ENCODE data around the gene HLCS.

DNA sequence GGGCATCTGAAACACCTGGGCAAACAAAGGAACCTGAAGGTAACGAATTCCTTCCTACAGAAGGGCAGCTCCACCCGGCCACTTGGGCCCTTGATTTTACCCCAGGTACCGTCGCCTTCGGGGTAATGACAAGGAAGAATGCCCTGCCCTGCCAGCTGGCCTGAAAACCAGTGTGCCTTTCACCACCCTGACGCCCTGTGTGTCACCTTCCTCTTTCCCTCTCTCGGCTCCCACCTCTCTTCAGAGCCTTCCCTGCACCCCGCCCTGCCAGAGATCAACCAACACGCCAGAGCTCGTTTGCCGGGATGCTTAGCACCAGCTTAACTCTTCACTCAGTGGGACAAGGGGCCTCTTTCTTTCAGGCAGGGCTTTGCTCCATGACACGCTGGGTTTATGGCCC is 181.5 kb downstream of the HLCS start:
- TF ChIP-seq, protein P1, sequence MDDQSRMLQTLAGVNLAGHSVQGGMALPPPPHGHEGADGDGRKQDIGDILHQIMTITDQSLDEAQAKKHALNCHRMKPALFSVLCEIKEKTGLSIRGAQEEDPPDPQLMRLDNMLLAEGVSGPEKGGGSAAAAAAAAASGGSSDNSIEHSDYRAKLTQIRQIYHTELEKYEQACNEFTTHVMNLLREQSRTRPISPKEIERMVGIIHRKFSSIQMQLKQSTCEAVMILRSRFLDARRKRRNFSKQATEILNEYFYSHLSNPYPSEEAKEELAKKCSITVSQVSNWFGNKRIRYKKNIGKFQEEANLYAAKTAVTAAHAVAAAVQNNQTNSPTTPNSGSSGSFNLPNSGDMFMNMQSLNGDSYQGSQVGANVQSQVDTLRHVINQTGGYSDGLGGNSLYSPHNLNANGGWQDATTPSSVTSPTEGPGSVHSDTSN (IDR thresholded peaks at IDR 0.05; ENCODE audit: insufficient replicate concordance, low read depth, low read length): no peak
- TF ChIP-seq POLR2A (IDR thresholded peaks at IDR 0.05; ENCODE audit: low read depth, low read length): no peak
- TF ChIP-seq HDAC2 (IDR thresholded peaks at IDR 0.05): no peak
- TF ChIP-seq, protein P2, sequence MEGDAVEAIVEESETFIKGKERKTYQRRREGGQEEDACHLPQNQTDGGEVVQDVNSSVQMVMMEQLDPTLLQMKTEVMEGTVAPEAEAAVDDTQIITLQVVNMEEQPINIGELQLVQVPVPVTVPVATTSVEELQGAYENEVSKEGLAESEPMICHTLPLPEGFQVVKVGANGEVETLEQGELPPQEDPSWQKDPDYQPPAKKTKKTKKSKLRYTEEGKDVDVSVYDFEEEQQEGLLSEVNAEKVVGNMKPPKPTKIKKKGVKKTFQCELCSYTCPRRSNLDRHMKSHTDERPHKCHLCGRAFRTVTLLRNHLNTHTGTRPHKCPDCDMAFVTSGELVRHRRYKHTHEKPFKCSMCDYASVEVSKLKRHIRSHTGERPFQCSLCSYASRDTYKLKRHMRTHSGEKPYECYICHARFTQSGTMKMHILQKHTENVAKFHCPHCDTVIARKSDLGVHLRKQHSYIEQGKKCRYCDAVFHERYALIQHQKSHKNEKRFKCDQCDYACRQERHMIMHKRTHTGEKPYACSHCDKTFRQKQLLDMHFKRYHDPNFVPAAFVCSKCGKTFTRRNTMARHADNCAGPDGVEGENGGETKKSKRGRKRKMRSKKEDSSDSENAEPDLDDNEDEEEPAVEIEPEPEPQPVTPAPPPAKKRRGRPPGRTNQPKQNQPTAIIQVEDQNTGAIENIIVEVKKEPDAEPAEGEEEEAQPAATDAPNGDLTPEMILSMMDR (IDR thresholded peaks at IDR 0.05 in 2 of 3, conservative IDR thresholded peaks at IDR 0.05 in 1 of 3; ENCODE audit: control insufficient read depth in 2 of 3, extremely low read depth in 1 of 3, insufficient read depth in 1 of 3, low read depth in 3 of 3, low read length in 3 of 3): no peak
- no peak for TF ChIP-seq SP1 (IDR thresholded peaks at IDR 0.05; ENCODE audit: low read depth, low read length)
- no peak for TF ChIP-seq GABPA (IDR thresholded peaks at IDR 0.05; ENCODE audit: low read depth)
- TF ChIP-seq SIX5 (IDR thresholded peaks at IDR 0.05; ENCODE audit: low read depth, low read length, severe bottlenecking): no peak
- TF ChIP-seq POU2F2 (IDR thresholded peaks at IDR 0.05; ENCODE audit: borderline replicate concordance, low read depth, low read length): no peak

Data from GM12878 (cell line).